ENCODE data around the gene ATP6V0E1. TPM values are rescaled to one million over a fixed set of nuclear protein-coding genes. Genes with fewer than 3 reads are reported as not detected.

The ATP6V0E1 gene
- total and polyA plus RNA-seq, 3 donors from 2014 or later: 124 to 170 (median 134) TPM

- TF ChIP-seq POLR2A (IDR thresholded peaks at IDR 0.05): no peak
- TF ChIP-seq CTCF (IDR thresholded peaks at IDR 0.05): no peak
- WGBS, 2 donors: 82 to 90% methylated on average over 8 of the region's 8 CpGs
- H3K36me3 ChIP-seq (ENCODE audit: low read depth, missing control alignments): no peaks in the 10 kb centered on the region
- H3K4me1 ChIP-seq: peaks cover 2% of the 10 kb centered on the region
- H3K27me3 ChIP-seq: no peaks in the 10 kb centered on the region
- DNase-seq: no peak
- intact Hi-C loops (cut with DNase I; ENCODE audit: low total_unique reads): no loop called here
- no peak overlapping the region for H3K27ac ChIP-seq
- H3K4me3 ChIP-seq: no peak overlapping the region
- H3K9me3 ChIP-seq: no peaks in the 10 kb centered on the region
Observed at GRCh38 chr5:172990776-172991175, 7.2 kb downstream of the ATP6V0E1 start.

GRCh38 chr5:172994405-172994804 is 10.8 kb downstream of the ATP6V0E1 start:
- DNase-seq: no peak
- Histone ChIP-seq H3K4me3 (no peak overlapping the region), H3K27ac (no peak overlapping the region), H3K27me3 (no peaks in the 10 kb centered on the region), H3K9me3 (no peaks in the 10 kb centered on the region), H3K36me3 (ENCODE audit: low read depth, missing control alignments) (no peaks in the 10 kb centered on the region), H3K4me1 (no peaks in the 10 kb centered on the region)
- no peak for TF ChIP-seq POLR2A (IDR thresholded peaks at IDR 0.05)
- TF ChIP-seq CTCF (IDR thresholded peaks at IDR 0.05): no peak
- WGBS, 2 donors: 93 to 94% methylated on average over 2 of the region's 2 CpGs
- intact Hi-C loops (cut with DNase I; ENCODE audit: low total_unique reads): no loop called here

GRCh38 chr5:172999372-172999973 is 15.9 kb downstream of the ATP6V0E1 start:
- H3K4me1 ChIP-seq: peaks cover 3% of the 10 kb centered on the region
- intact Hi-C loops (cut with DNase I; ENCODE audit: low total_unique reads): no loop called here

GRCh38 chr5:172999974-173000373 is 16.4 kb downstream of the ATP6V0E1 start:
- TF ChIP-seq CTCF (IDR thresholded peaks at IDR 0.05) (no peak), POLR2A (IDR thresholded peaks at IDR 0.05) (no peak)
- Histone ChIP-seq H3K36me3 (ENCODE audit: low read depth, missing control alignments) (no peaks in the 10 kb centered on the region), H3K27me3 (no peaks in the 10 kb centered on the region), H3K27ac (peak overlapping the region; percentile 9 to 28), H3K4me1 (peaks cover 3% of the 10 kb centered on the region), H3K9me3 (no peaks in the 10 kb centered on the region), H3K4me3 (no peak overlapping the region)
- intact Hi-C loops (cut with DNase I; ENCODE audit: low total_unique reads): no loop called here
- no peak for DNase-seq
- 37 to 38% methylated on average over 1 of the region's 1 CpG for WGBS, 2 donors

More at GRCh38 chr5:172999372-172999973, 15.9 kb downstream of the ATP6V0E1 start:
- Histone ChIP-seq H3K4me3 (no peak overlapping the region), H3K27ac (peak overlapping the region; percentile 28 to 29), H3K36me3 (ENCODE audit: low read depth, missing control alignments) (no peaks in the 10 kb centered on the region), H3K27me3 (no peaks in the 10 kb centered on the region), H3K9me3 (no peaks in the 10 kb centered on the region)
- 72 to 80% methylated on average over 3 of the region's 3 CpGs for WGBS, 2 donors
- TF ChIP-seq CTCF (IDR thresholded peaks at IDR 0.05) (no peak), POLR2A (IDR thresholded peaks at IDR 0.05) (no peak)
- no peak for DNase-seq

GRCh38 chr5:173001229-173001841 is 17.8 kb downstream of the ATP6V0E1 start:
- Histone ChIP-seq H3K4me3 (no peak overlapping the region), H3K36me3 (ENCODE audit: low read depth, missing control alignments) (no peaks in the 10 kb centered on the region), H3K9me3 (no peaks in the 10 kb centered on the region), H3K27ac (no peak overlapping the region), H3K27me3 (no peaks in the 10 kb centered on the region), H3K4me1 (peaks cover 3% of the 10 kb centered on the region)
- intact Hi-C loops (cut with DNase I; ENCODE audit: low total_unique reads): no loop called here
- TF ChIP-seq POLR2A (IDR thresholded peaks at IDR 0.05) (no peak), CTCF (IDR thresholded peaks at IDR 0.05) (no peak)
- peak; percentile 13 for DNase-seq
- WGBS, 2 donors: 81 to 86% methylated on average over 9 of the region's 9 CpGs

All from testis (tissue), 3 donors.